Measurements from ENCODE around the gene SIRT6.

- no peak for TF ChIP-seq POLR2A (IDR thresholded peaks at IDR 0.05)
- TF ChIP-seq, protein P1, sequence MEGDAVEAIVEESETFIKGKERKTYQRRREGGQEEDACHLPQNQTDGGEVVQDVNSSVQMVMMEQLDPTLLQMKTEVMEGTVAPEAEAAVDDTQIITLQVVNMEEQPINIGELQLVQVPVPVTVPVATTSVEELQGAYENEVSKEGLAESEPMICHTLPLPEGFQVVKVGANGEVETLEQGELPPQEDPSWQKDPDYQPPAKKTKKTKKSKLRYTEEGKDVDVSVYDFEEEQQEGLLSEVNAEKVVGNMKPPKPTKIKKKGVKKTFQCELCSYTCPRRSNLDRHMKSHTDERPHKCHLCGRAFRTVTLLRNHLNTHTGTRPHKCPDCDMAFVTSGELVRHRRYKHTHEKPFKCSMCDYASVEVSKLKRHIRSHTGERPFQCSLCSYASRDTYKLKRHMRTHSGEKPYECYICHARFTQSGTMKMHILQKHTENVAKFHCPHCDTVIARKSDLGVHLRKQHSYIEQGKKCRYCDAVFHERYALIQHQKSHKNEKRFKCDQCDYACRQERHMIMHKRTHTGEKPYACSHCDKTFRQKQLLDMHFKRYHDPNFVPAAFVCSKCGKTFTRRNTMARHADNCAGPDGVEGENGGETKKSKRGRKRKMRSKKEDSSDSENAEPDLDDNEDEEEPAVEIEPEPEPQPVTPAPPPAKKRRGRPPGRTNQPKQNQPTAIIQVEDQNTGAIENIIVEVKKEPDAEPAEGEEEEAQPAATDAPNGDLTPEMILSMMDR (IDR thresholded peaks at IDR 0.05), result no peak
Observed at GRCh38 chr19:4161415-4162077, 20.8 kb downstream of the SIRT6 start.

Data from gastroesophageal sphincter (tissue), 3 donors.